Measurements from ENCODE around the gene MUC2. TPM values are rescaled to one million over a fixed set of nuclear protein-coding genes. Genes with fewer than 3 reads are reported as not detected.

MUC2 gene
- total RNA-seq, 1 donor from 2014 or later, result not detected

DNA sequence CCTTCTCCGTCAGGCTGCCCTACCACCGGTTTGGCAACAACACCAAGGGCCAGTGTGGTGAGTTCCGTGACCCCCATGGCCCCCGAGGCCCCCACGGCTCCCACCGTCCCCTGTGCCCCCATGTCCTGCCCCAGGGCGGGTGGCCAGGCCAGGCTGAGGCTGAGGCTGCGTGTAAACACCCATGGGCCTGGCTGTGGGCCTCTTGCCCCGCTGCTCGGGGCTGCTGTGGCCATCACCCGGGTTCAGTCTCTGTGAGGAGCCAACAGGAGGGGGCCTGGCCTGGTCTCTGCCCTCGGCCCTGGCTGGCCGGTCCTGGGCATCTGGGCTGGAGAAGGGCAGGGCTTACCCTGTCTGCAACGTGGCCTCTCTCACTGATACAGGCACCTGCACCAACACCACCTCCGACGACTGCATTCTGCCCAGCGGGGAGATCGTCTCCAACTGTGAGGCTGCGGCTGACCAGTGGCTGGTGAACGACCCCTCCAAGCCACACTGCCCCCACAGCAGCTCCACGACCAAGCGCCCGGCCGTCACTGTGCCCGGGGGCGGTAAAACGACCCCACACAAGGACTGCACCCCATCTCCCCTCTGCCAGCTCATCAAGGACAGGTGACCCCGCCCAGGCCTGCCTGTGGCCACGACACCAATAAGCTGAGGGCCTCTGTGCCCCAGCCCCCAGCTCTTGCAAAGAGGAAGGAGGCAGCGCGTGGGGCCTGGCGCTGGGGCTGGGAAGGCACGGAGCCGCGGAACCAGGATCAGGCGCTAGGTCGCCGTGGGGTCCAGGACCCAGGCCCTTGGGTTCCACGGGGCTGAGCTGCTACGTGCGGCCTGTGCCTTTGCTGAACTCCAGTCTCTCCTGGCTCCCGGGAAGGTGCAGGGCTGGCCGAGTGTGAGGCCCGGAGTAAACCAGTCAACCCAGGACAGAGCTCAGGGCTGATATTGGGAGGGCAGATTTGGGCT is 29.0 kb downstream of the MUC2 start:
- H3K27me3 Mint-ChIP-seq (ENCODE audit: insufficient read depth, low read depth), result peaks cover 7% of the 10 kb centered on the region
- H3K4me3 Mint-ChIP-seq, result no peak overlapping the region
- no peaks in the 10 kb centered on the region for H3F3A ChIP-seq (ENCODE audit: low read depth)
- H3K36me3 Mint-ChIP-seq, result no peaks in the 10 kb centered on the region
- H3K9me3 Mint-ChIP-seq, result peaks cover 10% of the 10 kb centered on the region
- no peak overlapping the region for H3K4me3 ChIP-seq
- H3K27me3 ChIP-seq, result no peaks in the 10 kb centered on the region
- H3K4me1 Mint-ChIP-seq, result no peaks in the 10 kb centered on the region
- no peak overlapping the region for H2AFZ ChIP-seq (replicated peaks)
- no peak overlapping the region for H3K9ac ChIP-seq
- no peaks in the 10 kb centered on the region for H3K9me3 ChIP-seq (ENCODE audit: low read depth)
- no peak for DNase-seq (ENCODE audit: low spot score)
- TF ChIP-seq, protein P1, sequence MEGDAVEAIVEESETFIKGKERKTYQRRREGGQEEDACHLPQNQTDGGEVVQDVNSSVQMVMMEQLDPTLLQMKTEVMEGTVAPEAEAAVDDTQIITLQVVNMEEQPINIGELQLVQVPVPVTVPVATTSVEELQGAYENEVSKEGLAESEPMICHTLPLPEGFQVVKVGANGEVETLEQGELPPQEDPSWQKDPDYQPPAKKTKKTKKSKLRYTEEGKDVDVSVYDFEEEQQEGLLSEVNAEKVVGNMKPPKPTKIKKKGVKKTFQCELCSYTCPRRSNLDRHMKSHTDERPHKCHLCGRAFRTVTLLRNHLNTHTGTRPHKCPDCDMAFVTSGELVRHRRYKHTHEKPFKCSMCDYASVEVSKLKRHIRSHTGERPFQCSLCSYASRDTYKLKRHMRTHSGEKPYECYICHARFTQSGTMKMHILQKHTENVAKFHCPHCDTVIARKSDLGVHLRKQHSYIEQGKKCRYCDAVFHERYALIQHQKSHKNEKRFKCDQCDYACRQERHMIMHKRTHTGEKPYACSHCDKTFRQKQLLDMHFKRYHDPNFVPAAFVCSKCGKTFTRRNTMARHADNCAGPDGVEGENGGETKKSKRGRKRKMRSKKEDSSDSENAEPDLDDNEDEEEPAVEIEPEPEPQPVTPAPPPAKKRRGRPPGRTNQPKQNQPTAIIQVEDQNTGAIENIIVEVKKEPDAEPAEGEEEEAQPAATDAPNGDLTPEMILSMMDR (IDR thresholded peaks at IDR 0.05), result no peak
- TF ChIP-seq EZH2phosphoT487 (IDR thresholded peaks at IDR 0.05) (no peak), EZH2 (IDR thresholded peaks at IDR 0.05) (no peak)
- H3K27ac Mint-ChIP-seq, result no peak overlapping the region
- no peaks in the 10 kb centered on the region for H4K20me1 ChIP-seq (ENCODE audit: low read depth)
- no peak overlapping the region for H3K4me2 ChIP-seq
- H3K27ac ChIP-seq, result no peak overlapping the region
- no peaks in the 10 kb centered on the region for H3K79me2 ChIP-seq (ENCODE audit: low read depth)
- no peaks in the 10 kb centered on the region for H3K4me1 ChIP-seq
- no peaks in the 10 kb centered on the region for H3K36me3 ChIP-seq

DNA sequence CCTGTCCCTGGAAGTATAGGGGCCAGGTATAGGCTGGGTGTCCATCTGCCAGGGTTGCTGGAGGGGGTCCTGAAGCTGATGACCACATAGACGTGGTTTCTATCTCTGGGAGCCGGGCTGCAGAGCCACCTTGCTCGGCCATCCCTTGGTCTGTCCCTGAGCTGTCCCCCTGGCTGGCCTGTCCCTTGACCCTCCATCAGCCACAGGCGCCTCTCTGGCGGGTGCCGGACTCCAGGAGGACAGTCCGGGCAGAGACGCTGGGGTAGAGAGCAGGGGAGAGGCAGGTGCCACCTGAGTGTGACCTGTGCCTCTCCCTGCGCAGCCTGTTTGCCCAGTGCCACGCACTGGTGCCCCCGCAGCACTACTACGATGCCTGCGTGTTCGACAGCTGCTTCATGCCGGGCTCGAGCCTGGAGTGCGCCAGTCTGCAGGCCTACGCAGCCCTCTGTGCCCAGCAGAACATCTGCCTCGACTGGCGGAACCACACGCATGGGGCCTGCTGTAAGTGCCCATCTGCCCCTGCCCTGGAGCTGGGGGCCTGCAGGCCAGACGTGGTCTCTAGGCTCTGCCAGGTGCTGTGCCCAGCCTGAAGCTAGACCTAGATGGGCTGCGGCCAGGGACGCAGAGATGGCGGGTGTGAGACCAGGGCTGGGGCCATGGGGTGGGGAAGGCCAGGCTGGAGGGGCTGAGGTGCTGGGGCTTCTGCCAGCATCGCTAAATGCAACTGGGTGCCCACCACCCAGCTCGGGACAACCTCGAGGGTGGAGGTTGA is 29.9 kb downstream of the MUC2 start:
- Histone ChIP-seq H2AFZ (replicated peaks) (no peak overlapping the region), H3K9me3 (ENCODE audit: low read depth) (no peaks in the 10 kb centered on the region), H3K4me2 (no peak overlapping the region), H3K79me2 (ENCODE audit: low read depth) (no peaks in the 10 kb centered on the region), H3K27ac (no peak overlapping the region), H4K20me1 (ENCODE audit: low read depth) (no peaks in the 10 kb centered on the region), H3K36me3 (no peaks in the 10 kb centered on the region), H3K9ac (no peak overlapping the region), H3K4me1 (no peaks in the 10 kb centered on the region), H3K27me3 (no peaks in the 10 kb centered on the region), H3K4me3 (no peak overlapping the region), H3F3A (ENCODE audit: low read depth) (no peaks in the 10 kb centered on the region)
- H3K27me3 Mint-ChIP-seq (ENCODE audit: insufficient read depth, low read depth), result peaks cover 4% of the 10 kb centered on the region
- H3K4me1 Mint-ChIP-seq, result no peaks in the 10 kb centered on the region
- TF ChIP-seq, protein P1 (IDR thresholded peaks at IDR 0.05), result no peak
- no peak for TF ChIP-seq EZH2 (IDR thresholded peaks at IDR 0.05)
- H3K36me3 Mint-ChIP-seq, result no peaks in the 10 kb centered on the region
- H3K9me3 Mint-ChIP-seq, result peaks cover 6% of the 10 kb centered on the region
- no peak for DNase-seq (ENCODE audit: low spot score)
- no peak overlapping the region for H3K4me3 Mint-ChIP-seq
- H3K27ac Mint-ChIP-seq, result no peak overlapping the region

- H3K27ac Mint-ChIP-seq, result no peak overlapping the region
- H3K9me3 Mint-ChIP-seq, result peaks cover 2% of the 10 kb centered on the region
- Histone ChIP-seq H3K9ac (no peak overlapping the region), H3K9me3 (ENCODE audit: low read depth) (no peaks in the 10 kb centered on the region), H3K4me2 (no peak overlapping the region), H3K36me3 (no peaks in the 10 kb centered on the region), H4K20me1 (ENCODE audit: low read depth) (no peaks in the 10 kb centered on the region), H3F3A (ENCODE audit: low read depth) (no peaks in the 10 kb centered on the region), H3K4me3 (no peak overlapping the region), H2AFZ (replicated peaks) (no peak overlapping the region), H3K79me2 (ENCODE audit: low read depth) (no peaks in the 10 kb centered on the region), H3K27me3 (no peaks in the 10 kb centered on the region), H3K4me1 (no peaks in the 10 kb centered on the region), H3K27ac (no peak overlapping the region)
- TF ChIP-seq, protein P1 (IDR thresholded peaks at IDR 0.05), result no peak
- TF ChIP-seq EZH2phosphoT487 (IDR thresholded peaks at IDR 0.05), result no peak
- TF ChIP-seq EZH2 (IDR thresholded peaks at IDR 0.05), result no peak
- peaks cover 3% of the 10 kb centered on the region for H3K27me3 Mint-ChIP-seq (ENCODE audit: insufficient read depth, low read depth)
- no peaks in the 10 kb centered on the region for H3K4me1 Mint-ChIP-seq
- DNase-seq (ENCODE audit: low spot score), result no peak
- H3K36me3 Mint-ChIP-seq, result no peaks in the 10 kb centered on the region
- no peak overlapping the region for H3K4me3 Mint-ChIP-seq
Measured at GRCh38 chr11:1105183-1105565, 30.5 kb downstream of the MUC2 start.
